Fibroblast of lung (primary cell): ENCODE measurements around the gene SSH2.

Experiments used
- CTCF ChIP-seq, 2 donors: IDR thresholded peaks in 1 of 2; conservative IDR thresholded peaks in 1 of 2; 1 replicate in 1 of 2; 2 replicates in 1 of 2; pipeline ENCODE4 v1.5.1; 2011 to 2012; ENCODE audit warnings: low read length in 2 of 2, control low read depth in 1 of 2, inconsistent platforms in 1 of 2, low read depth in 1 of 2, mild to moderate bottlenecking in 1 of 2
- EZH2 ChIP-seq: IDR thresholded peaks from 2 replicates; pipeline ENCODE4 v1.5.1; 2012; ENCODE audit warnings: low read length, control low read depth, mild to moderate bottlenecking; ENCODE audit errors: missing control alignments

DNA sequence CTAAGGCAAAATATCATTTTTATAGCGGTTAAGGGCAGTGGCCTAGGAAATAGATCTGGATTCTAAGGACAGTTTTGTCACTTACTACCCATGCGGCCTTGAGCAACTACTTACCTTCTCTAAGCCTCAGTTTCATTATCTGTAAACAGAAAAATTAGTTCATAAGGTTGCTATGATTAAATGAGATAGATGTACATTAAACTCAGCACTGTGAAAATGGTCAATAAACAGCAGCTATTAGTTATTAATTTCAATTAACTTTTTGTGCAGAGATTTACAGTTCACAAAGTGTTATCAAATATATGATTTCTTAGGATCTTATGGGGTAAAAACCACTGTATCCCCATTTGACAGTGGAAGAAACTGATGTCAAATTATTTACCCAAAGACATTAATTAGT, 171.8 kb downstream of the SSH2 start:
- no peak for TF ChIP-seq CTCF (conservative IDR thresholded peaks at IDR 0.05 in 1 of 2, IDR thresholded peaks at IDR 0.05 in 1 of 2; ENCODE audit: low read depth in 1 of 2, low read length in 2 of 2)
- no peak for TF ChIP-seq EZH2
